Activated naive CD4-positive, alpha-beta T cell treated with anti-CD3 and anti-CD28 coated beads for 36 hours (primary cell): ENCODE results near the gene STARD9. TPM values are rescaled to one million over a fixed set of nuclear protein-coding genes. Genes with fewer than 3 reads are reported as not detected.
A peak's percentile ranks its signal among the peaks of the same experiment; 100 is the strongest.
"Not testable (repeated sequence)": the region's sequence is repeated elsewhere in the genome, so short reads cannot be mapped to it uniquely, and the experiment has no call there.

Experiments used
- CTCF ChIA-PET: fragments of 350-600 bp; sonication (Branson Sonifier 250); formaldehyde crosslinking; loops from one replicate; lab custom pipeline; 2021; ENCODE audit warnings: antibody characterized with exemption; lab: Charles Lee
- DNase-seq: peaks from one replicate; pipeline ENCODE4 v3.0.0-alpha.2; 2020
- H3K27ac Mint-ChIP-seq: one replicate; pipeline ENCODE4 v1.8.0; 2021; ENCODE audit warnings: mild to moderate bottlenecking, mixed read lengths
- H3K27me3 Mint-ChIP-seq: one replicate; pipeline ENCODE4 v1.8.0; 2021; ENCODE audit warnings: low read depth, mixed read lengths
- H3K36me3 Mint-ChIP-seq: one replicate; pipeline ENCODE4 v1.8.0; 2021; ENCODE audit warnings: low read depth, mixed read lengths
- H3K4me1 Mint-ChIP-seq: one replicate; pipeline ENCODE4 v1.8.0; 2021; ENCODE audit warnings: low read depth, mixed read lengths
- H3K4me3 Mint-ChIP-seq: one replicate; pipeline ENCODE4 v1.8.0; 2021; ENCODE audit warnings: mild to moderate bottlenecking, moderate library complexity, mixed read lengths
- H3K9me3 Mint-ChIP-seq: one replicate; pipeline ENCODE4 v1.8.0; 2021; ENCODE audit warnings: mixed read lengths
- intact Hi-C: fragments of 100-400 bp; cut with micrococcal nuclease; formaldehyde crosslinking; loops from one replicate; pipeline ENCODE4 v1.15.1; 2023
- total RNA-seq, 2 experiments: library from RNA; stranded (reverse); gene quantifications; one replicate each; pipeline ENCODE4 v1.2.3, GENCODE V29; 2021

STARD9 gene
- total RNA-seq, 2 experiments from 2014 or later: 1.9 to 2.5 TPM

- H3K4me3 Mint-ChIP-seq: no peak overlapping the region
- CTCF ChIA-PET: interaction anchor here (0.6 to 0.8 kb wide), 2 partner anchors 170 to 459 kb away, joined by 3 read pairs; no protein-coding TSS in a partner anchor
- intact Hi-C loops: no loop called here
Observed at GRCh38 chr15:42592716-42593115, 17.3 kb downstream of the STARD9 start.

GRCh38 chr15:42593143-42593542 lies 17.7 kb downstream of the STARD9 start:
- Mint-ChIP-seq H3K4me1 (no peaks in the 10 kb centered on the region), H3K4me3 (no peak overlapping the region), H3K27ac (no peak overlapping the region), H3K36me3 (no peaks in the 10 kb centered on the region), H3K27me3 (no peaks in the 10 kb centered on the region), H3K9me3 (no peaks in the 10 kb centered on the region)
- intact Hi-C loops: no loop called here
- DNase-seq: no peak
- CTCF ChIA-PET: no interaction called here

More at GRCh38 chr15:42592716-42593115, 17.3 kb downstream of the STARD9 start:
- Mint-ChIP-seq H3K36me3 (no peaks in the 10 kb centered on the region), H3K4me1 (no peaks in the 10 kb centered on the region), H3K27ac (no peak overlapping the region), H3K27me3 (no peaks in the 10 kb centered on the region), H3K9me3 (no peaks in the 10 kb centered on the region)
- no peak for DNase-seq

GRCh38 chr15:42594095-42594494 lies 18.7 kb downstream of the STARD9 start:
- no peak overlapping the region for H3K4me3 Mint-ChIP-seq
- no peak for DNase-seq
- CTCF ChIA-PET: no interaction called here
- H3K27me3 Mint-ChIP-seq: no peaks in the 10 kb centered on the region
- intact Hi-C loops: no loop called here
- no peaks in the 10 kb centered on the region for H3K4me1 Mint-ChIP-seq
- H3K36me3 Mint-ChIP-seq: no peaks in the 10 kb centered on the region
- no peaks in the 10 kb centered on the region for H3K9me3 Mint-ChIP-seq
- H3K27ac Mint-ChIP-seq: no peak overlapping the region

- CTCF ChIA-PET: no interaction called here
Observed at GRCh38 chr15:42595626-42596240, 20.3 kb downstream of the STARD9 start.

GRCh38 chr15:42601316-42601715 lies 25.9 kb downstream of the STARD9 start:
- H3K9me3 Mint-ChIP-seq, H3K36me3 Mint-ChIP-seq, H3K4me3 Mint-ChIP-seq, H3K27ac Mint-ChIP-seq, CTCF ChIA-PET, DNase-seq, H3K27me3 Mint-ChIP-seq, intact Hi-C loops: not testable (repeated sequence)
- peaks cover 22% of the 10 kb centered on the region for H3K4me1 Mint-ChIP-seq

More at GRCh38 chr15:42595626-42596240, 20.3 kb downstream of the STARD9 start:
- Mint-ChIP-seq H3K4me3 (no peak overlapping the region), H3K9me3 (no peaks in the 10 kb centered on the region), H3K36me3 (no peaks in the 10 kb centered on the region), H3K27me3 (no peaks in the 10 kb centered on the region), H3K27ac (no peak overlapping the region), H3K4me1 (no peaks in the 10 kb centered on the region)
- no peak for DNase-seq
- intact Hi-C loops: no loop called here

- CTCF ChIA-PET: no interaction called here
- peaks cover 1% of the 10 kb centered on the region for H3K9me3 Mint-ChIP-seq
- H3K36me3 Mint-ChIP-seq: no peaks in the 10 kb centered on the region
- peaks cover 23% of the 10 kb centered on the region for H3K4me1 Mint-ChIP-seq
- no peaks in the 10 kb centered on the region for H3K27me3 Mint-ChIP-seq
- intact Hi-C loops: no loop called here
- no peak overlapping the region for H3K27ac Mint-ChIP-seq
- DNase-seq: no peak
- no peak overlapping the region for H3K4me3 Mint-ChIP-seq
Observed at GRCh38 chr15:42602501-42602900, 27.1 kb downstream of the STARD9 start.

- peaks cover 36% of the 10 kb centered on the region for H3K4me1 Mint-ChIP-seq
- H3K36me3 Mint-ChIP-seq: no peaks in the 10 kb centered on the region
- no peaks in the 10 kb centered on the region for H3K27me3 Mint-ChIP-seq
- peaks cover 1% of the 10 kb centered on the region for H3K9me3 Mint-ChIP-seq
- DNase-seq: no peak
- intact Hi-C loops: no loop called here
- H3K4me3 Mint-ChIP-seq: no peak overlapping the region
- CTCF ChIA-PET: no interaction called here
- no peak overlapping the region for H3K27ac Mint-ChIP-seq
Observed at GRCh38 chr15:42603978-42604377, 28.6 kb downstream of the STARD9 start.

GRCh38 chr15:42604894-42605744 lies 29.7 kb downstream of the STARD9 start:
- Mint-ChIP-seq H3K4me1 (peaks cover 42% of the 10 kb centered on the region), H3K27ac (peak overlapping the region; percentile 46), H3K9me3 (peaks cover 1% of the 10 kb centered on the region), H3K4me3 (no peak overlapping the region), H3K36me3 (no peaks in the 10 kb centered on the region), H3K27me3 (no peaks in the 10 kb centered on the region)
- intact Hi-C loops: no loop called here
- peak; percentile 11 for DNase-seq
- CTCF ChIA-PET: interaction anchor here (1.6 kb wide), 1 partner anchor 30 kb away, joined by 3 read pairs; the partner anchor contains the start of gene STARD9

- Mint-ChIP-seq H3K36me3 (no peaks in the 10 kb centered on the region), H3K27me3 (no peaks in the 10 kb centered on the region), H3K4me3 (no peak overlapping the region), H3K27ac (no peak overlapping the region), H3K9me3 (peaks cover 1% of the 10 kb centered on the region), H3K4me1 (peaks cover 42% of the 10 kb centered on the region)
- CTCF ChIA-PET: interaction anchor here (1.0 to 1.6 kb wide), 2 partner anchors 24 to 31 kb away, joined by 3 read pairs; partner anchors contain the start of gene STARD9
- DNase-seq: no peak
- intact Hi-C loops: no loop called here
Observed at GRCh38 chr15:42605796-42606195, 30.4 kb downstream of the STARD9 start.

- Mint-ChIP-seq H3K9me3 (no peaks in the 10 kb centered on the region), H3K36me3 (no peaks in the 10 kb centered on the region), H3K4me3 (no peak overlapping the region), H3K27ac (no peak overlapping the region), H3K27me3 (no peaks in the 10 kb centered on the region), H3K4me1 (peaks cover 42% of the 10 kb centered on the region)
- intact Hi-C loops: no loop called here
- CTCF ChIA-PET: interaction anchor here (1.3 kb wide), 1 partner anchor 59 kb away, joined by 3 read pairs; the partner anchor contains the start of genes HAUS2 and LRRC57
- DNase-seq: peak; percentile 58
Observed at GRCh38 chr15:42608110-42608531, 32.7 kb downstream of the STARD9 start.

- no peak overlapping the region for H3K27ac Mint-ChIP-seq
- H3K27me3 Mint-ChIP-seq: no peaks in the 10 kb centered on the region
- H3K9me3 Mint-ChIP-seq: no peaks in the 10 kb centered on the region
- peaks cover 42% of the 10 kb centered on the region for H3K4me1 Mint-ChIP-seq
- CTCF ChIA-PET: no interaction called here
- intact Hi-C loops: loop anchor here (1.0 kb wide), 1 partner anchor 28 kb away; no protein-coding TSS in a partner anchor
- no peaks in the 10 kb centered on the region for H3K36me3 Mint-ChIP-seq
- peak overlapping the region; percentile 37 for H3K4me3 Mint-ChIP-seq
- DNase-seq: peak; percentile 39
Observed at GRCh38 chr15:42608752-42609488, 33.5 kb downstream of the STARD9 start.

- DNase-seq: no peak
- CTCF ChIA-PET: interaction anchor here (0.7 kb wide), 1 partner anchor 635 kb away, joined by 3 read pairs; no protein-coding TSS in a partner anchor
- Mint-ChIP-seq H3K27me3 (no peaks in the 10 kb centered on the region), H3K4me3 (no peak overlapping the region), H3K36me3 (no peaks in the 10 kb centered on the region), H3K4me1 (peaks cover 19% of the 10 kb centered on the region), H3K9me3 (no peaks in the 10 kb centered on the region), H3K27ac (no peak overlapping the region)
- intact Hi-C loops: no loop called here
Observed at GRCh38 chr15:42611532-42611931, 36.1 kb downstream of the STARD9 start.
